ENCODE data around the gene AADACL2.

- no peak for TF ChIP-seq MAX (IDR thresholded peaks at IDR 0.05)
- TF ChIP-seq TAF1 (conservative IDR thresholded peaks at IDR 0.05) = no peak
- no peak for TF ChIP-seq CTCF (IDR thresholded peaks at IDR 0.05; ENCODE audit: low read depth, low read length, missing input control)
- no peak for TF ChIP-seq HNF4G (IDR thresholded peaks at IDR 0.05)
- TF ChIP-seq JUND (IDR thresholded peaks at IDR 0.05) = no peak
- no peak for TF ChIP-seq FOXA1 (IDR thresholded peaks at IDR 0.05)
- no peak for TF ChIP-seq ATF3 (IDR thresholded peaks at IDR 0.05)
- no peak for TF ChIP-seq HNF4A (conservative IDR thresholded peaks at IDR 0.05)
- no peak for TF ChIP-seq REST (IDR thresholded peaks at IDR 0.05)
- TF ChIP-seq YY1 (IDR thresholded peaks at IDR 0.05) = no peak
- TF ChIP-seq FOXA2 (IDR thresholded peaks at IDR 0.05) = no peak
Observed at GRCh38 chr3:151722856-151723255, 10.9 kb upstream of the AADACL2 start.

Measured in liver (tissue), 3 donors.